ENCODE results near the gene CTNS. TPM values are rescaled to one million over a fixed set of nuclear protein-coding genes. Genes with fewer than 3 reads are reported as not detected.

Gene CTNS
- total RNA-seq, 6 experiments from 2014 or later = 6.7 to 30.3 (median 9.4) TPM

GRCh38 chr17:3683054-3683511, 46.5 kb downstream of the CTNS start:
- ATAC-seq (peak; percentile 75 to 87 (median 83)), DNase-seq (no peak)
- Histone ChIP-seq H3K27me3 (no peaks in the 10 kb centered on the region), H3K9me3 (no peaks in the 10 kb centered on the region), H3K27ac (no peak overlapping the region), H3K4me3 (no peak overlapping the region), H3K36me3 (no peaks in the 10 kb centered on the region), H3K4me1 (no peaks in the 10 kb centered on the region)
- TF ChIP-seq CTCF (IDR thresholded peaks at IDR 0.05) (peak; percentile 66 to 91 (median 90)), POLR2A (IDR thresholded peaks at IDR 0.05) (no peak)
- WGBS (ENCODE audit: insufficient coverage, low coverage, low lambda C conversion rate, missing lambda C conversion rate) = 23% methylated on average over 9 of the region's 10 CpGs
- intact Hi-C loops (cut with DNase I) = no loop called here

GRCh38 chr17:3685174-3685573, 48.6 kb downstream of the CTNS start:
- Histone ChIP-seq H3K27ac (no peak overlapping the region), H3K4me3 (no peak overlapping the region)
- no peak for ATAC-seq

GRCh38 chr17:3688027-3688553, 51.5 kb downstream of the CTNS start:
- Histone ChIP-seq H3K9me3 (no peaks in the 10 kb centered on the region), H3K4me1 (no peaks in the 10 kb centered on the region), H3K27ac (no peak overlapping the region), H3K36me3 (no peaks in the 10 kb centered on the region), H3K4me3 (no peak overlapping the region), H3K27me3 (no peaks in the 10 kb centered on the region)
- intact Hi-C loops (cut with DNase I) = no loop called here
- 60% methylated on average over 3 of the region's 19 CpGs for WGBS (ENCODE audit: insufficient coverage, low coverage, low lambda C conversion rate, missing lambda C conversion rate)
- ATAC-seq = no peak
- no peak for DNase-seq
- TF ChIP-seq POLR2A (IDR thresholded peaks at IDR 0.05) = no peak
- TF ChIP-seq CTCF (IDR thresholded peaks at IDR 0.05) = no peak

More at GRCh38 chr17:3685174-3685573, 48.6 kb downstream of the CTNS start:
- no peaks in the 10 kb centered on the region for H3K9me3 ChIP-seq
- no peaks in the 10 kb centered on the region for H3K27me3 ChIP-seq
- no peaks in the 10 kb centered on the region for H3K36me3 ChIP-seq
- no peaks in the 10 kb centered on the region for H3K4me1 ChIP-seq
- WGBS (ENCODE audit: insufficient coverage, low coverage, low lambda C conversion rate, missing lambda C conversion rate) = 24% methylated on average over 8 of the region's 13 CpGs
- TF ChIP-seq POLR2A (IDR thresholded peaks at IDR 0.05) = no peak
- TF ChIP-seq CTCF (IDR thresholded peaks at IDR 0.05) = no peak
- DNase-seq = no peak
- intact Hi-C loops (cut with DNase I) = no loop called here

- 80% methylated on average over 1 of the region's 14 CpGs for WGBS (ENCODE audit: insufficient coverage, low coverage, low lambda C conversion rate, missing lambda C conversion rate)
- DNase-seq (peak in 1 of 3 donors; percentile 44), ATAC-seq (peak in 1 of 4 donors; percentile 20)
- Histone ChIP-seq H3K27ac (no peak overlapping the region), H3K9me3 (no peaks in the 10 kb centered on the region), H3K36me3 (no peaks in the 10 kb centered on the region), H3K27me3 (no peaks in the 10 kb centered on the region), H3K4me3 (no peak overlapping the region), H3K4me1 (no peaks in the 10 kb centered on the region)
- intact Hi-C loops (cut with DNase I) = no loop called here
- TF ChIP-seq POLR2A (IDR thresholded peaks at IDR 0.05) (no peak), CTCF (IDR thresholded peaks at IDR 0.05) (no peak)
Measured at GRCh38 chr17:3688852-3689261, 52.3 kb downstream of the CTNS start.
